HFFc6 (cell line): ENCODE results near the gene CERS4. TPM values are rescaled to one million over a fixed set of nuclear protein-coding genes. Genes with fewer than 3 reads are reported as not detected.

ENCODE experiments used
- DNase-seq: peaks from one replicate; pipeline ENCODE4 v3.0.0-alpha.2; 2018
- H3K27ac Mint-ChIP-seq: 2 replicates; pipeline ENCODE4 v1.8.0; 2020; ENCODE audit warnings: mild to moderate bottlenecking, mixed read lengths
- H3K27me3 Mint-ChIP-seq: 2 replicates; pipeline ENCODE4 v1.8.0; 2021; ENCODE audit warnings: mild to moderate bottlenecking, moderate library complexity, mixed read lengths; ENCODE audit not compliant: insufficient read depth
- H3K36me3 Mint-ChIP-seq: 2 replicates; pipeline ENCODE4 v1.8.0; 2021; ENCODE audit warnings: low read depth, mixed read lengths
- H3K4me1 Mint-ChIP-seq: 2 replicates; pipeline ENCODE4 v1.8.0; 2020; ENCODE audit warnings: low read depth, mixed read lengths
- H3K4me3 Mint-ChIP-seq: 2 replicates; pipeline ENCODE4 v1.8.0; 2020; ENCODE audit warnings: mild to moderate bottlenecking, moderate library complexity, mixed read lengths
- H3K9me3 Mint-ChIP-seq: 2 replicates; pipeline ENCODE4 v1.8.0; 2020; ENCODE audit warnings: mild to moderate bottlenecking, mixed read lengths
- CTCF ChIP-seq: fragments of 200-600 bp; sonication (generic); IDR thresholded peaks from 2 replicates; pipeline ENCODE4 v1.5.0; 2021; ENCODE audit warnings: antibody characterized with exemption, mild to moderate bottlenecking
- total RNA-seq, 6 experiments: library from RNA; stranded (reverse); fragmentation: NEBNext Ultra II Directional; extraction: Animal tissue kit (Norgen Biotek cat#: 25700); gene quantifications; 2 replicates in 1 of 6; 3 replicates in 5 of 6; pipeline ENCODE4 v1.2.3, GENCODE V29; 2021

The CERS4 gene
- total RNA-seq, 6 experiments from 2014 or later, result not detected

GRCh38 chr19:8208119-8208921, 850 bp upstream of the CERS4 start:
- H3K4me1 Mint-ChIP-seq, result no peaks in the 10 kb centered on the region
- H3K4me3 Mint-ChIP-seq, result no peak overlapping the region
- no peak for TF ChIP-seq CTCF
- no peaks in the 10 kb centered on the region for H3K36me3 Mint-ChIP-seq
- no peak overlapping the region for H3K27ac Mint-ChIP-seq
- no peaks in the 10 kb centered on the region for H3K9me3 Mint-ChIP-seq
- peaks cover 21% of the 10 kb centered on the region for H3K27me3 Mint-ChIP-seq
- no peak for DNase-seq

GRCh38 chr19:8209462-8210378, 550 bp downstream of the CERS4 start:
- no peaks in the 10 kb centered on the region for H3K4me1 Mint-ChIP-seq
- H3K27ac Mint-ChIP-seq, result no peak overlapping the region

GRCh38 chr19:8210421-8211101, 1.4 kb downstream of the CERS4 start:
- no peak for DNase-seq
- H3K27me3 Mint-ChIP-seq, result peaks cover 18% of the 10 kb centered on the region
- no peaks in the 10 kb centered on the region for H3K4me1 Mint-ChIP-seq
- TF ChIP-seq CTCF, result no peak
- no peaks in the 10 kb centered on the region for H3K36me3 Mint-ChIP-seq
- H3K9me3 Mint-ChIP-seq, result no peaks in the 10 kb centered on the region
- no peak overlapping the region for H3K4me3 Mint-ChIP-seq
- H3K27ac Mint-ChIP-seq, result no peak overlapping the region

More at GRCh38 chr19:8209462-8210378, 550 bp downstream of the CERS4 start:
- Mint-ChIP-seq H3K27me3 (peaks cover 25% of the 10 kb centered on the region), H3K36me3 (no peaks in the 10 kb centered on the region), H3K9me3 (no peaks in the 10 kb centered on the region), H3K4me3 (no peak overlapping the region)
- no peak for DNase-seq
- TF ChIP-seq CTCF, result no peak

GRCh38 chr19:8212212-8212611, 3.0 kb downstream of the CERS4 start:
- DNase-seq, result no peak
- Mint-ChIP-seq H3K36me3 (no peaks in the 10 kb centered on the region), H3K4me1 (no peaks in the 10 kb centered on the region), H3K27ac (no peak overlapping the region), H3K9me3 (no peaks in the 10 kb centered on the region), H3K4me3 (no peak overlapping the region), H3K27me3 (peaks cover 21% of the 10 kb centered on the region)
- no peak for TF ChIP-seq CTCF

- DNase-seq, result no peak
- H3K27ac Mint-ChIP-seq, result no peak overlapping the region
- no peaks in the 10 kb centered on the region for H3K4me1 Mint-ChIP-seq
- H3K27me3 Mint-ChIP-seq, result peaks cover 20% of the 10 kb centered on the region
- H3K36me3 Mint-ChIP-seq, result no peaks in the 10 kb centered on the region
- H3K9me3 Mint-ChIP-seq, result no peaks in the 10 kb centered on the region
- no peak overlapping the region for H3K4me3 Mint-ChIP-seq
- no peak for TF ChIP-seq CTCF
These were observed 3.7 kb downstream of the CERS4 start for GRCh38 chr19:8212916-8213315.
